Measurements from ENCODE around the gene KRTAP19-3.
"Not testable (repeated sequence)": the region's sequence is repeated elsewhere in the genome, so short reads cannot be mapped to it uniquely, and the experiment has no call there.

Gene KRTAP19-3

GRCh38 chr21:30491963-30492428 is at the start of gene KRTAP19-3:
TSS of gene KRTAP19-3 (minus strand) at chr21:30492013. CDS start at chr21:30491957, 56 bp downstream.
- DNase-seq = no peak

DNA sequence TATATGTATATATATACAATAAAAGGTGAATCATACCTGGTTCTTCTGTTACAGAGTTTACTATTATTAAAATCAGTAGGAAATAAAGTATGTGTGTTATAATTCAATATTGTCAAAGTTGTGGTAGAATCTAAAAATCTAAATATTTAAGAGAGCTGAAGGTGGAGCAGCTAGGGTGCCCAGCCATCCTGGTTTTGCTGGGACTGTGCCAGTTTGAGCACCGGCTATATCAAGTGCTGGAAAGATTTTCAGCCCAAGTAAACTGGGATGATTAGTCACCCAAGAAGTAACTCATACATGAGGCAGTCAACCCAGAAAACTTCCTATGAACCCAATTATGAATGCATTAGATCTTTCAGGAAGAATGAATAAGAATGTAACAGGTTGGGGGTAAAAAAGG is 27.1 kb upstream of the KRTAP19-3 start:
- no peak for DNase-seq

DNA sequence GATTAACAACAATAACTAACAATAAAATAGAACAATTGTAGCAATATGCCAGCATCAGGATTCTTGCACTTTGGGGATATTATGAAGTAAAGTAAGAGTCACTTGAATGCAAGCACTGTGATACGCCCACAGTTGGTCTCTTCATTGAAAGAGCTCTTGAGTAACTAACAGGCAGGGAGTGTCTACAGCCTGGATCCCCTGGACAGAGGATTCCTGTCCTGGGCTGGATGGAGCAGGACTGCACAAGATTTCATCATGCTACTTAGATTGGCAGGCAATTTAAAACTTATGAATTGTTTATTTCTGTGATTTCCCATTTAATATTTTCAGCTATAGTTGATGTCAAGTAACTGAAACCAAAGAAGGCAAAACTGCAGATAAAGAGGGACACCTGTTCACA is 23.9 kb upstream of the KRTAP19-3 start:
- DNase-seq = no peak

GRCh38 chr21:30505621-30506205 is 13.9 kb upstream of the KRTAP19-3 start:
- DNase-seq = not testable (repeated sequence)

DNA sequence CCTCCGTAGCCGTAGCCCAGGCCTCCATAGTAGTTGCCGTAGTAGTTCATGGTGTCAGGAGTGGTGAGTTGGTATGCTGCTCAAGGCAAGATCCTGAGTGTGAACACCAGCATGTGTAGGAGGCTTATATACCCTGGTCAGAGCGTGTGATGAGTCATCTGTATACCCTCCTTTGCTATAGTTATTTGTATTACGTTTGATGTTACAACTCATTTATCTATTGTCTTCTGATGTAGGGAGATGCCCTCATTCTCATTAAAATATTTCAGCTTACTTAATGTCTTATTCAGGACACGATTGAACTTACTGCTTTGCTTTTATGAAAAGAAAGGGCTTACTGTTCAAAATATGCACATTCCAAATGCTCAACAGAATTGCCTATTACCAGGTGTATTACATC is 10.2 kb upstream of the KRTAP19-3 start, which contains the start of gene KRTAP19-5:
TSS of gene KRTAP19-5 (minus strand) at position 101 of the 400 bp plus-strand sequence. CDS start at position 50, 51 bp downstream.
- DNase-seq = no peak

- no peak for DNase-seq
Measured at GRCh38 chr21:30497065-30497464, 5.3 kb upstream of the KRTAP19-3 start, which contains the start of gene KRTAP19-4. TSS of gene KRTAP19-4 (minus strand) at chr21:30497165. CDS start at chr21:30497110, 55 bp downstream.

DNA sequence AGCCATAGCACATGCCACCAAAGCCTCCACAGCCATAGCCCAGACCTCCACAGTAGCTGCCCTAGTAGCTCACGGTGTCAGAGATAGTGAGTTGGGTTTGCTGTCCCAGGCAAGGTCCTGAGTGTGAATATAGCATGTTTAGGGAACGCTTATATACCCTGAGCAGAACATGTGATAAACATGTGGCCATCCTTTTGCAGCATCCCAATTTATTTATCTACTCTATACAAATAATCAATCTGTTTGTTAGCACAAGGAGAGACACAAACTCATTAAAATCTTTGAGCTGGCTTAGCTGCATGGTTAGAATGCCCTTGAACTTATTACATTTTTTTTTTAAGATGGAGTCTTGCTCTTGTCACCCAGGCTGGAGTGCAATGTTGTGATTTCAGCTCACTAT is 4.5 kb downstream of the KRTAP19-3 start, which contains the start of gene KRTAP19-2:
TSS of gene KRTAP19-2 (minus strand) at position 101 of the 400 bp plus-strand sequence. CDS start at position 13, 88 bp downstream.
- no peak for DNase-seq

DNA sequence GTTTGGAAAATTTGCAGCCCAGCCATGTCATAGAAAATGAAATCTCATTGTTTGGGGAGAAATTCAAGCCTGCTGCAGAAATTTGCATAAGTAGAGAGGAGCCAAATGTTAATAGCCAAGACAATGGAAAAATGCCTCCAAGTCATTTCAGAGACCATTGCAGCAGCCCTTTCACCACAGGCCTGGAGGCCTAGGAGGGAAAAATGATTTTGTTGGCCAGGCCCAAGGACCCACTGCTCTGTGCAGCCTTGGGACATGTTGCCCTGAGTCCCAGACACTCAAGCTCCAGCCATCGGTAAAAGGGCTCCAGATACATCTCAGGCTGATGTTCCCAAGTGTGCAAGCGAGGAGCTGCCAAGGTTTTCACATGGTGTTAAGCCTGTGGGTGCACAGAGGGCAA is 5.6 kb downstream of the KRTAP19-3 start:
- DNase-seq = no peak

DNA sequence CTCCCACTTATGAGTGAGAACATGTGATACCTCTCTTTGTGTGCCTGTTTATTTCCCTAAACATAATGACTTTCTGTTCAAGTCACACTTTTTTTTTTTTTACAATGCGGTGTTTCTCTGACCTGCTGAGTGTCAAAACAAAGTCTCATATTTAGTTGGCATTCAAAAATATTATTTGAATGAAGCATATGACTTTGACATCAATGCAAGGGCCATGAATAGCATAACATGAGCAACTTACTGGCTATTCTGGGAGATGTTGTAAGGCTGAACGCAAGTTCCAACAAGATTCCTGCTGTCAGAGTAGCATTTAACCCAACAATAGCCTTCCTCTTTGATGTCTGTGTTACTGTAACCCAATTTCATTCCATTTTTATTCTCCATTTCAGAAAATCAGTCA is 9.7 kb downstream of the KRTAP19-3 start:
- DNase-seq = no peak

- DNase-seq = peak; percentile 76
Measured at GRCh38 chr21:30480145-30480544, 11.7 kb downstream of the KRTAP19-3 start, which contains the start of gene KRTAP19-1. TSS of gene KRTAP19-1 (minus strand) at chr21:30480367. CDS start at chr21:30480317, 50 bp downstream.

DNA sequence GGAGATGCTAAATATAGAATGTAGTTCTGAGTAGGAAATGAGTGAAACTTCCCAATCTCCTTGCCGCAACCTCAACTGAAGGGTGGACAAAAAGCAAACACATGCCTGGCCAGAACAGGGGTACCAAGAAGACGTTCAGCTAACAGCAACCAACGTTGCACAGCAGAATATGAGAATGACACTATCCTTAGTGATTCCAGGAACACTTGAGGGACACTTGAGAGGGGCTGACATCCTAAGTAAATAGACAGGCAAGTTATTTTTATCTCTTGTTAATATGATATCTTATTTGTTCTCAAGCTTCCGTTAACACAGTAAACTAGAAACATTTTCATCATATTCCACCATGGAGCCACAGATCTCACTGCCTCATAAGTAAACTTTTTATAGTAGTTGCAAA is 12.6 kb downstream of the KRTAP19-3 start:
- DNase-seq = no peak

- DNase-seq = peak; percentile 55
Measured at GRCh38 chr21:30478004-30478403, 13.8 kb downstream of the KRTAP19-3 start.

DNA sequence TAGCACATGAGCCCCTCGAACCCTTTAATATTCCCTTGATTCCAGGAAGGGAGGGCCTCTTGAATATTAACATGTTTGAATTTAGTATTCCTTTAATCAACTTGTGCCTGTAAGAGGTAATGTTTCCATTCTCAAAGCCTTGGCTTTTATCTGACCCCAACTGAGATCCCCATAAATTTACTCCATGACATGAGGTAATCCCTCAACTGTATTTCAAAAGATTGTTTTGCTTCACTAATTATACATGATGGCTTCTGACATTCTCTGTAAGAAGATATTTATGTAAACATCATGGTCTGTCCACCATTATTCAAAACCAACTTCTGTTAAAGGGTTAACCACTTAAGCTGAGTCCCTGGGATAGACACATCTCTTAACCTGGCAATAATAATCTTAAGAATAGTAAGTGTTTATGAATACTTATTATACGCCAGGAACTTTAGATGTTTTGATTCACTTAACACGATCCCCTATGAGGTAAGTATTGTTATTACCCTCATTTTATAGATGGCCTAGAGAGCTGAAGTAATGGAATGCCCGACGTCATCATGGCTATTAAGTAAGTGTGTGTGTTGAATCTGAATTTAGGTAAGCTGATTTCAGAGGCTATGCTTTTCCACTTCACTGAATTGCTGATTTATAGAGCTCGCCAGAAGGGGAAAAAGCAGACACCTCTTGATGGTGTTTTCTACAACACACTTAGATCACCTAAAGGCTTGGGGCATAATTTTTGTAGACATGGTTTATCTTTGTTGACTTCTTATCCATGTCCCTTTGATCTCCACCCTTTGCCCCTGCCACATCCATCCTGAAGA is 22.7 kb downstream of the KRTAP19-3 start:
- no peak for DNase-seq

- DNase-seq = no peak
Measured at GRCh38 chr21:30463713-30464112, 28.1 kb downstream of the KRTAP19-3 start.

GRCh38 chr21:30448514-30448913 is 43.3 kb downstream of the KRTAP19-3 start:
- no peak for DNase-seq

DNA sequence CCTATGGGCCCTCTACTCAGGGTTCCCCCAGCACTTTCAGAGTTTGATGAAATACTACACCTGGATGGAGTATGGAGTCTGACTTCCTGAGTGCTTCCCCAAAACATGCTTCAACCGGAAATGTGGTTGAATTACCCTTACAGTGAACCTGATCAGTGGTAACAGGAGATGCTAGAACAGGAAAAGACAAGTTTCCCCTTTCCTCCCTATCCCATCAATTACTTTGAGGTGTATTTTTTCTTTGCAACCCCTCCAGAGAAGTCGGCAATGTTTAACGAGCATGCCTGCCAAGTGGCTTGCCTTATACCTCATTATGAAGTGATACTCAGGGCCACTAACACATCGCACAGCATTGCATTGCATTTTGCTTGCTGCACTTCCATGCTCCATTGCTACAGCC is 44.8 kb downstream of the KRTAP19-3 start:
- no peak for DNase-seq

DNA sequence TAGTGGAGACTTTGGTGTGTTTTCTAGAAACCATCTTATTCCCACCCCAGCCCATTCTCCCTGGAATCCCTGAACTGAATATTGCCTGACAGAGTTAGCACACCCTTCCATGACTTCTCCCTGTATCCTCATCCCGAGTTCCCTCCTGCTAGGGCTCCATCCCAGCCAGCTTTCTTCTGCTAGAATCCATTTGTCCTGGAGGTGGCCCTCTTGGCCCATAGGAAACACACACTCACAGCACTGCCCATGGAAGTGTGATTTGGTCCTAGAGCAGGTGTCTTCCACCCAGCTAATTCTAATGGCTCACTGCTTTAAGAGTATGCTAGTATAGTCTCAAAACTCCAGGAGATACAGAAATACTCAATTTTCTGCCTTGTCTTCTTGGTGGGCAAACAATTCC is 47.6 kb downstream of the KRTAP19-3 start:
- DNase-seq = no peak

DNA sequence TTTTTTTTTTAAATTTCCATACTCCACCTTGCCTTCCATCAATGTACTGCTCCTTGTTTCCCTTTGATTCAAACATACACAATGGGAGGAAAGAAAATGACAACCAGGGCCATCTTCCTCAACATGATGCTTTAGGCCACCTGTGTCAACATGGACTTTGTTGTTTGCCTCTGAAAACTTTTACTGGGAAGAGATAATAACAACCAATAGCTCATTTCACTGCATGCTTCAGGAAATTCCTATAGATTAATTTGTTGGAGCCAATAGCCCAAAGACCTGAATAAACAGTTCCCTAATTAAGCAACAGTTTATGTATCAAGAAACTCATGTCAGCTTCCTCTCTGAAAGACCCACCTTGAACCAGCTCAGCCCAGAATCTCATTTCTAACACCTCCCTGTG is 48.6 kb downstream of the KRTAP19-3 start:
- no peak for DNase-seq
